OCI-LY7 (cell line): ENCODE data around the gene TMEM214. TPM values are rescaled to one million over a fixed set of nuclear protein-coding genes. Genes with fewer than 3 reads are reported as not detected.

Experiments
- BruUV-seq: library from RNA; stranded (reverse); fragments of 400-500 nt; replicated peaks from 2 replicates; lab custom pipeline; 2021; lab: Mats Ljungman, UMichigan
- CTCF ChIA-PET: fragments of 300-600 bp; sonication (Branson Sonifier 250); formaldehyde crosslinking; loops from one replicate; lab custom pipeline; 2022; ENCODE audit warnings: antibody characterized with exemption; ENCODE audit not compliant: unreplicated experiment; lab: Charles Lee
- POLR2A ChIA-PET: fragments of 300-600 bp; sonication (Branson Sonifier 250); formaldehyde crosslinking; loops from one replicate; lab custom pipeline; 2022; ENCODE audit warnings: antibody characterized with exemption; lab: Charles Lee
- DNase-seq: peaks from one replicate; pipeline ENCODE4 v3.0.0-alpha.2; 2015; ENCODE audit warnings: low spot score
- H2AFZ ChIP-seq: fragments of 200-600 bp; sonication (generic), shearing (Covaris generic); 2 replicates; pipeline ENCODE4 v1.6.1; 2014; ENCODE audit warnings: mild to moderate bottlenecking, antibody characterized with exemption, low read length, moderate library complexity
- H3K27ac ChIP-seq: fragments of 200-600 bp; sonication (generic); 2 replicates; pipeline ENCODE4 v1.5.1; 2014; ENCODE audit warnings: mixed run types, low read depth, mild to moderate bottlenecking, moderate library complexity, low read length, inconsistent platforms; ENCODE audit not compliant: poor library complexity, severe bottlenecking
- H3K36me3 ChIP-seq: fragments of 200-600 bp; sonication (generic); 2 replicates; pipeline ENCODE4 v1.6.1; 2014; ENCODE audit warnings: mild to moderate bottlenecking, antibody characterized with exemption, low read length, moderate library complexity, mixed read lengths; ENCODE audit not compliant: insufficient read depth
- H3K4me1 ChIP-seq: fragments of 200-600 bp; sonication (generic); 2 replicates; pipeline ENCODE4 v1.5.1; 2014; ENCODE audit warnings: mild to moderate bottlenecking, low read length; ENCODE audit not compliant: insufficient read depth, poor library complexity, severe bottlenecking
- H3K4me2 ChIP-seq: fragments of 200-600 bp; sonication (generic); 2 replicates; pipeline ENCODE4 v1.6.1; 2014; ENCODE audit warnings: mild to moderate bottlenecking, low read length
- H3K4me3 ChIP-seq: fragments of 200-600 bp; sonication (generic); 2 replicates; pipeline ENCODE4 v1.5.1; 2014; ENCODE audit warnings: mild to moderate bottlenecking, low read depth, low read length; ENCODE audit not compliant: poor library complexity, severe bottlenecking
- H3K79me2 ChIP-seq: fragments of 200-600 bp; sonication (generic); 2 replicates; pipeline ENCODE4 v1.6.1; 2016; ENCODE audit warnings: low read depth, mild to moderate bottlenecking, low read length, moderate library complexity, mixed read lengths; ENCODE audit not compliant: insufficient read depth
- H3K9me2 ChIP-seq: fragments of 200-600 bp; sonication (generic); 2 replicates; pipeline ENCODE4 v1.6.1; 2016; ENCODE audit warnings: mild to moderate bottlenecking, low read length, mixed read lengths; ENCODE audit not compliant: insufficient read depth
- H3K9me3 ChIP-seq: fragments of 200-600 bp; sonication (generic); 2 replicates; pipeline ENCODE4 v1.6.1; 2014; ENCODE audit warnings: mild to moderate bottlenecking, mixed run types, low read length, mixed read lengths
- H4K20me1 ChIP-seq: fragments of 200-600 bp; sonication (generic); 2 replicates; pipeline ENCODE4 v1.6.1; 2014; ENCODE audit warnings: mild to moderate bottlenecking, antibody characterized with exemption, low read length, moderate library complexity, mixed read lengths; ENCODE audit not compliant: insufficient read depth
- EZH2phosphoT487 ChIP-seq: fragments of 200-600 bp; sonication (generic); IDR thresholded peaks from 2 replicates; pipeline ENCODE4 v1.6.1; 2018; ENCODE audit warnings: low read depth, borderline replicate concordance, mild to moderate bottlenecking, mixed run types, antibody characterized with exemption, low read length, moderate library complexity, mixed read lengths
- intact Hi-C: fragments of 100-400 bp; cut with micrococcal nuclease; formaldehyde crosslinking; loops from one replicate; pipeline ENCODE4 v1.10.0; 2022; ENCODE audit not compliant: unreplicated experiment
- total RNA-seq, 2 experiments: library from RNA; depleted of rRNA in 1 of 2; stranded (reverse); fragments of >200 nt in 1 of 2; shearing (Covaris generic) in 1 of 2; gene quantifications; 2 replicates each; pipeline ENCODE4 v1.2.3, GENCODE V29; 2014 to 2022
- TF ChIP-seq, protein P1 (sequence below): fragments of 200-600 bp; sonication (generic); conservative IDR thresholded peaks from 2 replicates; pipeline ENCODE4 v1.5.1; 2014; ENCODE audit warnings: mild to moderate bottlenecking, antibody characterized with exemption, low read length, moderate library complexity, mixed read lengths

Gene TMEM214
- total RNA-seq, 2 experiments from 2014 or later = 32.0 to 78.6 TPM

DNA sequence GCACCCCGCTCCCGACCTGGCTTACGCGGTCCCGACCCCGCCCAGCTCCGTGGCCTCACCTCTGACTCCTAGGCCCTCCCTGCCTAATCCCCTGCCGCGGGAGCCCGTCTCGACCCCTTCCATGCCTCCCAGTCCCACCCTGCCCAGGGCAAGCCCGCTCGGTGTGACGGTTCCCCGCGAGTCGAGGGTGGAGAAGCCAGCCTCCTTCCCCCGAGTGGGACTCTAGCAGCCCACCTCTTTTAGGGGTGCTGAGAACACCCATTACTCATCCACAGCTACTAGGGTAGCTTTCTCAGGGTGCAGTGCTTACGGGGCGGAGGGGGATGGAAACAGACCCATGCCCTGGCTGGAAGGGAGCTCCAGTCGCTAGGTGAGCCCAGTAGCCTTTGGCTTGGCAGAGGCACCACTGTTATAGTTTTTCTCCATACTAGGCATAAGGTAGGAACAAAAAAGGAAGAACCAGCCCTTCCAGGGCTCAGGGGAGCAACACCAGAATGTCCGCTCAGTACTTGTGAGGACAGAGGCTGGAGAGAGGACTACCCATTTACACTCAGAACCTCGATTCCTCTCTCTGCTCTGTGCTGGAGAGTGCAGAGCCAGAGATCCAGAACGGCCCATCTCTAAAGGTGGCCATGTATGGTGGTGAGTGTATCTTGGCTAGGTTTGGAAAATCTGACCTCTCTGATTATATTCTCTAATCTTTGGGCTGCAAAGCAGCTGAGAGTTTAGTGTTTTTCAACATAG lies 19.3 kb downstream of the TMEM214 start:
- H3K4me2 ChIP-seq = peak overlapping the region; percentile 90
- H2AFZ ChIP-seq = peak overlapping the region; percentile 50; the same call in 1 of the 2 replicates
- TF ChIP-seq, protein P1, sequence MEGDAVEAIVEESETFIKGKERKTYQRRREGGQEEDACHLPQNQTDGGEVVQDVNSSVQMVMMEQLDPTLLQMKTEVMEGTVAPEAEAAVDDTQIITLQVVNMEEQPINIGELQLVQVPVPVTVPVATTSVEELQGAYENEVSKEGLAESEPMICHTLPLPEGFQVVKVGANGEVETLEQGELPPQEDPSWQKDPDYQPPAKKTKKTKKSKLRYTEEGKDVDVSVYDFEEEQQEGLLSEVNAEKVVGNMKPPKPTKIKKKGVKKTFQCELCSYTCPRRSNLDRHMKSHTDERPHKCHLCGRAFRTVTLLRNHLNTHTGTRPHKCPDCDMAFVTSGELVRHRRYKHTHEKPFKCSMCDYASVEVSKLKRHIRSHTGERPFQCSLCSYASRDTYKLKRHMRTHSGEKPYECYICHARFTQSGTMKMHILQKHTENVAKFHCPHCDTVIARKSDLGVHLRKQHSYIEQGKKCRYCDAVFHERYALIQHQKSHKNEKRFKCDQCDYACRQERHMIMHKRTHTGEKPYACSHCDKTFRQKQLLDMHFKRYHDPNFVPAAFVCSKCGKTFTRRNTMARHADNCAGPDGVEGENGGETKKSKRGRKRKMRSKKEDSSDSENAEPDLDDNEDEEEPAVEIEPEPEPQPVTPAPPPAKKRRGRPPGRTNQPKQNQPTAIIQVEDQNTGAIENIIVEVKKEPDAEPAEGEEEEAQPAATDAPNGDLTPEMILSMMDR = no peak
- no peak for TF ChIP-seq EZH2phosphoT487
- peak overlapping the region; percentile 90 for H3K4me3 ChIP-seq
- H4K20me1 ChIP-seq = no peaks in the 10 kb centered on the region
- H3K27ac ChIP-seq = peak overlapping the region; percentile 89
- no peaks in the 10 kb centered on the region for H3K9me3 ChIP-seq
- ChIA-PET CTCF (no interaction called here), POLR2A (interaction anchor here (0.5 to 3.5 kb wide), 7 partner anchors 14 to 94 kb away, joined by 3 to 29 read pairs (median 6); partner anchors contain the start of genes OST4 and TMEM214)
- H3K79me2 ChIP-seq = no peaks in the 10 kb centered on the region
- BruUV-seq = no TSS peak
- H3K9me2 ChIP-seq = no peaks in the 10 kb centered on the region
- peaks cover 40% of the 10 kb centered on the region; the same call in 1 of the 2 replicates for H3K36me3 ChIP-seq
- intact Hi-C loops = loop anchor here (1.0 to 5.0 kb wide), 4 partner anchors 19 to 305 kb away; partner anchors contain the start of genes GTF3C2, KHK and OST4
- H3K4me1 ChIP-seq = peaks cover 20% of the 10 kb centered on the region
- DNase-seq = no peak

DNA sequence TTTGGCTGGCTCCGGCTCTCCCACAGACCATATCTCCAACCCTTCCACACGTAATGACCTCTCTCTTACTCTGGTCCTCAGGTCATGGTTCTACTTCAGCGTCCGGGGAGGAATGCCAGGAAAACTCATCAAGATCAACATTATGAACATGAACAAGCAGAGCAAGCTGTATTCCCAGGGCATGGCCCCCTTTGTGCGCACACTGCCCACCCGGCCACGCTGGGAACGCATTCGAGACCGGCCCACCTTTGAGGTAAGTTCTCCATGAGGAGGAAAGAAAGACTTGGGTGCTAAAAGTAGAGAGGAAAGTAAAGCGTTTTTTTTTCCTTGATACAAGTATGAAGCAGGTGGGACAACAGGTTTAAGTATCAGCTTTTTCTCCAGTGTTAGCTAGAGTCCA lies 20.6 kb downstream of the TMEM214 start:
- H3K79me2 ChIP-seq = no peaks in the 10 kb centered on the region
- no peak overlapping the region for H3K4me2 ChIP-seq
- peaks cover 20% of the 10 kb centered on the region for H3K4me1 ChIP-seq
- CTCF ChIA-PET = no interaction called here
- H3K27ac ChIP-seq = no peak overlapping the region
- no peaks in the 10 kb centered on the region for H3K9me3 ChIP-seq
- H3K36me3 ChIP-seq = peaks cover 50% of the 10 kb centered on the region; the same call in 1 of the 2 replicates
- intact Hi-C loops = loop anchor here (5.0 kb wide), 1 partner anchor 139 kb away; no protein-coding TSS in a partner anchor
- TF ChIP-seq EZH2phosphoT487 = no peak
- TF ChIP-seq, protein P1 = no peak
- H4K20me1 ChIP-seq = no peaks in the 10 kb centered on the region
- POLR2A ChIA-PET = interaction anchor here (0.5 to 1.0 kb wide), 4 partner anchors 13 to 130 kb away, joined by 3 to 4 read pairs (median 3); partner anchors contain the start of gene OST4
- TSS peak; percentile 17 for BruUV-seq
- DNase-seq = no peak
- no peaks in the 10 kb centered on the region for H3K9me2 ChIP-seq
- no peak overlapping the region for H3K4me3 ChIP-seq
- H2AFZ ChIP-seq = no peak overlapping the region
